DMS 273 (cell line): Measurements from ENCODE around the gene C12orf50.
A peak's percentile ranks its signal among the peaks of the same experiment; 100 is the strongest.
"Not testable (repeated sequence)": the region's sequence is repeated elsewhere in the genome, so short reads cannot be mapped to it uniquely, and the experiment has no call there.

Experiments
- DNase-seq: peaks from one replicate; lab custom pipeline; 2025; ENCODE audit not compliant: unreplicated experiment; lab: John Stamatoyannopoulos, UW

Gene C12orf50, protein sequence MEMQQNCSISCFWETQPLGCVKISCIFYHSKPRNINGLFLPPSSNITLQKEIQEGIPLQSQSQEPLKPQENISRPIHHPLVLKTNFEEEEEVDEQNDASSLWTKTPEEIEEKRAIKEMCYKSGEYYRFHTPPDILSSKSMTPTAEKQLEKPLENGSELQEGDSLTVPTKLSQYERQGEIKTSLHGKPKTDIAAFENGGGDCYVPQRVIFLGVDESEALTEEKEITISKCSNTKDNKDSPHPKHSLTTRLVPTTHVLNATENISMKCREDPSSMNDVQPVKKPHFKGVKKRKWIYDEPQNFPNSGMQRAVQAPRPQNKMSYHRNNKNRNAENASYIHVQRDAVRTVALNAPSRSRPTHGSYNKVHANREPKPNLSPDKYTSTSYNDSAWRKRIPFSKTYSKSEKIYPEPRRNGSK

DNA sequence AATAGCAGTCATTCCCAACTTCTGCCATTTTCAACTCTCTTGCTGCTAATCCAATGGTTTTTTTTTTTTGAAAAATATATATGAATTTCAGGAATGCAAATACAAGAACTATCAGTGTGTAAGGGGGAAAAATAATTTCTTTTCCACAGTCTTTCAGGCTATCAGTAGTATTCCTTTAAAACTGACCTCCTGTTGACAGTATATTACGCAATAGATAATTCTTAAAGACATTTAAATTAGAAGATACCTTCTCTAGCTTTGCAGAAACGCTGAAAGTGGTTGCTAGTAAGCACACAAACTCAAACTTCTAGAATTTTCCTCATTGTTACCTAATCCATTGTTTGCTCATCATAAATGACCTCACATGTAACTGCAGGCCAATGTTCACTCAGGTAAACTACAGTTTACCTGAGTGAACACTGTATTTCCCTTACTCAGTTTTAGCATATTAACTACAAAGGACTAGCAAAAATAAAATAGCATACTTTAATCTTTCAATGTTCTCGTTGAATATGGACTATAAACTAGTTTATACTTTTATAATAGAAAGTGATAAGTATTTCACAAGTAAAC lies at the start of gene C12orf50:
Gene C12orf50 (minus strand): TSS at position 309 of the 573 bp plus-strand sequence. CDS start 2,439 bp downstream, outside the sequence.
- DNase-seq, result no peak

DNA sequence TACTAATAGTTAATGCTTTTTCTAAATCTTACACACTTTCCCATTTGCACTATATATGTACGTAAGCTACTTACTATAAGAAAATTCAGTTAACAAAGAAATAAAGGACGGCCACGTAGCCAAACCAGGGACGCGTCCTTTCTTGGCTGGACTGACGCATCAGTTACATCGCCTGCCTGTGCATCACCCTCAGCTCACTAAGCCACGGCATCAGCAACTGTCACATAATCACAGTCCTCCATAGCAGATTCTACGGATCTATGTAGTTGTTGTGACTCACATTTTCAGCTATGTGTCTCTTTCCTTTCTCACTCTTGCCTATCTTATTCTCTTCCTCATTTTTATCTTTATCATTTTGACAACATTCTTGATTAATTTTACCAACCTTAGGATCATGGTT lies 38.1 kb upstream of the C12orf50 start:
- DNase-seq, result no peak

DNA sequence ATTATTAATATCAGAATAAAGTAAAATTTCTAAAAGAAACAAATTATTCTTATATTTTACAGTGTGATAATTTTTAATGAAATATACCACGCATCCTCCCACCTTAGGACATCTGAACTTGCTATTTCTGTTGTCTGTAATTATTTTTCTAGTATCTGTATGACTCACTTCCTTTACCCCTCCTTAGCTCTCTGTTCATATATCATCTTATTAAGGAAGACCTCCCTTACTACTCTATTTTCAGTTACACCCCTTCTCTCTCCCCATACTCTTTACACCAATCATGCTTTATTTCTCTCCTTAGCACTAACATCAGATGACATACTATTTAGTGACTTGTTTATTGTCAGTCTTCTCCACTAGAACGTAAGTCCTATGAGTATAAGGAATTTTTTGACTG lies 34.2 kb upstream of the C12orf50 start:
- no peak for DNase-seq

DNA sequence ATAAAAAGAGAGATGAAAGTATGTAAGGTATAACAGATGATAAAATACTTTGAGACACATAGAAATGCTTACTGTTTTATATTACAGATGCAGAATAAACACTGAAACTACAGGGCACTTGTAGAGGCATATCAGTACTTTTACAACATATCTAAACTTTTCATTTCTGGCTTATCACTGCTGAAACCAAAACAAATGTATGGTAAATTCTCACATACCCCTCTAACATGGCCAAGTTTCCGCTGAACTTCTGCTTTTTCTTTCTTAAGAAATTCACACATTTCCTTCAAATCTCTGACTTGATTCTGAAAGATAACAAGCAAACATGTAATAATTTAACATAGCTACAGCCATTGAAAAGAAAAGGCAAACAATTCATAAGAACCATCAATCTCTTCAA lies 33.3 kb upstream of the C12orf50 start:
- DNase-seq, result no peak

DNA sequence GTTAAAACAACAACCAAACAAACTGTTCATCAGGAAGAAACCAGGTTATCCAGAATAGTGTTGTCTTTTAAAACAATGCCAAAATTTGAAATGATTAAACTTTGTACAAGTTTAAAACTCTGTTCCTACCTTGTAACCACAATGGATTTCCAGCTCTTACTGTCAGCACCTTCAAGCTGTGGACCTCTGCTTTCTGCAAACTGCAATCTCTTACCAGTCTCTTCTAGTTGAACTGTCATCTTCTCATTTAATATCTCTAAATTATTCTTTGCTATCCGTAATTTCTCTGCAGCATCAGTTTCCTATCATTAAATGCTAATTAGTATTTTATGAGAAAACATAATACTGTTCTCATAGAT lies 29.5 kb upstream of the C12orf50 start:
- DNase-seq, result no peak

DNA sequence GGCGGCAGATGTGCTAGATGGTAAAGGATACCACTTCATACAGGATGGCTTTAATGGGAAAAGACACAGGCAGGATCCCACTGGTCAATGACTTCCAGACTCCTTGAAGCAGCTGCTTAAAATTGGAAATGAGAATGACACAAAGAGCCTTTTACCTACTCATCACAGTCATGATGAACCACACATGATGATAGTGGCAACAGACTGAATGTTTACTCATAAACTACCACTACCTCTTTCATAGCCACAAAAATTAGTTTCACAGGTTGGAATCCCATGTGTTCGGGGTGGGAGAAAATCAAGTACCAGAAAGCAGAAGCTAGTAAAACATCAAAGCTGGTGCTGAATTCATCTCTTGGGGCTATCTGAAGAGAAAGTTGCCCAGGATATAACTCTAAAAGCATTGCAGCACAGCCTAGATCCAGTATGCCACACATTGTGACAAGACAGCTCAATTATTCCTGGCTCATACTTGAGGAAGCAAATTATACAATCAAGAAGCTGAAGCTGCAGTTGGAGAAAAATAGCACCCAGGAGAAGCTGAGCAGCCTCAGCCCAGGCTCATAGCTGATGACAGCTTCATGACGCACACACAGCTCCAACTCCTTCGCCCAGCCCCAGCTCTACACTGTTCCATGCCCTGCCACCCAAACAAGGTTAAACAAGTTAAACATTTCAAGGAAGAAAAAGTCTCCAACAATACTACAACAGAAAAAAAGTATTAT lies 29.0 kb upstream of the C12orf50 start:
- no peak for DNase-seq

DNA sequence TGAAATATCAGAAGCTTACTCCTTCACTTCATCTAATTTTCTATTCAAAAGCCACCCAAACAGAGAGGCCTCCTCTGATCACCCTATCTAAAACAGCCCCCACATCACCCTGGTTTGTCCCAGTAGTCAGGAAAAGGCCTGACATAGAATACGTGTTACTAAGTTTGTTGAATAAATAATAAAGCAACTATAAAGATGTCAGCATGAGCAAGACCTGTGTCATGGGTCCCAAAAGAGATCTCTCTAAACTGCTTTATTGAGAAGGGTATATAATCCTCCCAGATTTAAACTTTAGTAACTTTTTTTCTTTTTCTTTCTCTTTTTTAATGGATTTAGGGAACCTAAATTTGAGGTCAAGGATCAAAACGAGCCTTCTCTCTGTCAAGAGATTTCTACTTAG lies 27.4 kb upstream of the C12orf50 start:
- DNase-seq, result no peak

DNA sequence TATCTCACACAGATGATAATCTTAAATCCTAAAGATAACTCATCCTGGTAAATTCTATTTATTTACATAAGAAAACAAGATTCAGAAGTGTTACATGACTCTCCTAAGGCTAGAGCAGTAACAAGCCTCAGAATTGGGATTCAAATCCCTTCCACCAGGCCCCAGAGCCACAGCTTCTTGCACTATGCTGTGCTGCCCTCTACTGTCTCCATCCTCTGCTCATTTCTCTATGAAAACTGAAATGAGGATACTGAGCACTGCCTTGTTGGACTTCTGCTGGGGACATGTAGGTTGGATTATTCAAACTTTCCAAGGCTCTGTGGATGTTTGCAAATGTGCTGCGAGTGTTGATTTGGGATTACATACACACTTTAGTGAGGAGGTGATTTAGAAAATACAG lies 23.5 kb upstream of the C12orf50 start:
- peak; percentile 61 for DNase-seq

DNA sequence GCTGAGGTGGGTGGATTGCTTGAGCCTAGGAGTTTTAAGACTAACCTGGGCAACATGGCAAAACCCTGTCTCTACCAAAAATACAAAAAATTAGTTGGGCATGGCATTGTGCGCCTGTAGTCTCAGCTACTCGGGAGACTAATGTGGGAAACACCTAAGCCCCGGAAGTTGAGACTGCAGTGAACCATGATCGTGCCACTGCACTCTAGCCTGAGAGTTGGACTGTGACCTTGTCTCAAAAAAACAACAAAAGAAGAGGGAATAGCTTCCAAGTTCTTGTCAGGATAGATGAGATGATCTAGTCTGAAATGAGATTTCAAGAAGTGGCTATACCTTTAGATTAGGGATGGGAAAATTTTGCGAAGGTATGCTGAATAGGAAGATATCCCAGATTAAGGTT lies 14.8 kb upstream of the C12orf50 start:
- DNase-seq, result no peak

DNA sequence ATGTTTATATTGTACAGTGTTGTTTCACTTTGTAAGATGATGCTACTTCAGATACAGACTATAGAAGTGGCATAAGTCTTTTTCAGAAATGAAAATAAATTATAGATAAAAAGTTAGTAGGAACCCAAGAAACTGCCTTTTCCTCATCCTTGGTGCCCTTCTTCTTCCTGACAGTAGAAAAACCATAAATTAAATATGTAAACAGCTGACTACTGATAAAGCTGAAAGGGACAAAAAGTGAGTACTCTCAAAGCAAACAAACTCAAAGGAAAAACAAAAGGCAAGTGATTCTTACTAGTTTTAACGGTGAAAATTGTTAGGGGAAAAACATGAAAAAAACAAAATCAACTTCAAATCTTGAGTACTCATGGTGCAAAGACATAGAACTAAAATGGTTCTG lies 8.6 kb upstream of the C12orf50 start:
- DNase-seq, result no peak

DNA sequence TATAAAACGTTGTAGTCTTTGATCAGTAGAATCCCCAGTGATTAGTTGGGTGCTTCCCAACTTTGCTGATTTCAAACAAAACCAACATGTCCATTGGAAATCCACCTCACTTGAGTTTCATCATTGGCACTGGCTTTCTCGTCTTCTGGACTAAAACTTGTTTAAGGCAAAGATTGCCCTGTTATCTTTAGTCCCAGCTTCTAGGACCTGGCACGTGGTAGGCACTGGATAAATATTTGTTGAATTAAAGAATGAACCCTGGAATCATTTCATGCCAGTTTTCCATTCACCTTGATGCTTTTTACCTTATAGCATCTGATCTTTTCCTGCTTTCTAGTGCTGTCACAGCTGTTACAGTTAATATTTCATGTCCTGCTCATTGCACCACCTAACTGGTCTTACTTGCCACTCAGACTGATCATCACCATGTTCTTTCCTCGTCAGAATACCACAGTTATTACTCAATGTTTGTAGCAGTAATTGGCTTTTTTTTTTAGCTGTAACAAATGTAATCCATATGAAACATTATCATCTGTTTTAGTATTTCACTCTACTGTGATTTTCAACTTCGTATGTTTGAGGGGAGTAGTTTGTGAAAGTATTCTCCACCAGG lies 7.3 kb upstream of the C12orf50 start:
- DNase-seq, result peak; percentile 19

DNA sequence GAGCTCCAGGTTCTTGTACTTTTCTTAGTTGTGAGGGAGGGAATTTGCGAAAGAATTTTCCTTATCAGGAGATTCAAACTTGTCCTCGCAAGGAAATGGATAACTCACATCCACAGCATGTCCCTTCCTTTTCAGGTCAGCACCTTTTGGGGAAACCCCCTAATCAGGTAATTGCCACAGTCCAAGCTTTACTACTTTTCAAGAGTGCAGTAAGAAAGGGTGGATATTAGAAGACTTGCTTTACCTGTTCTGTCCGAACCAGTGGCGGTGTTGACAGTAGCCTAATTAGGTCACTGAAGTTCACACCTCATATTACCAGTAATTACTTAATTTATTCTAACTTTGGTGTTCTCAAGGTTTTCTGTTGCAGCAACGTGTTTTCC lies 6.7 kb upstream of the C12orf50 start:
- DNase-seq, result peak; percentile 25

DNA sequence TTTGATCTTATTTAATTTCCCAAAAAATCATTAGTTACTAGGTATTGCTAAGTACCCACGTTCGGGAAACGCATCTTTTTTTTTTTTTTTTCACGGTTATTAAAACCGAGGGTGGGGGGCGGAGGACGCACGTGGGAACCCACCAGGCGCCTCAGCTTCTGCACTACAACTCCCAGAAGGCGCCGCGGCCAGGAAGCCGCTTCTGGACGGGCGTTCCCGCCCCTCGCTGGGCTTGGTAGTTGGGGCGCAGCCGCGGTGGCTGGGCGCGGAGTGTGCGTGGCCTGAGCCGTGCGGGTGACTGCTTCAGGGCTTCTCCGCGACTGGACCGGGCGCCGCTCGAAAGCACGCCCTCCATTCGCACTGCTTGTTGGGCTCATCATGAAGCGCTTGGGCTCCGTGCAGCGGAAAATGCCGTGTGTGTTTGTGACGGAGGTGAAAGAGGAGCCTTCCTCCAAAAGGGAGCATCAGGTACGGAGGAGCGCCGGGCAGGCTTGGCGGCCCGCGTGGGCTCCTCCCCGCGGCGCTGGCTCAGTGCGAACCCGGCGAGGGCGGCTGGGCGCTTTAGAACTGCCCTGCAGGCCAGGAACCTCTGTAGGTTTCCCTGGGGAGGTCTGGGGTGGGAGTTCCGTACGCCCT lies 6.2 kb upstream of the C12orf50 start:
- DNase-seq, result peak; percentile 94

DNA sequence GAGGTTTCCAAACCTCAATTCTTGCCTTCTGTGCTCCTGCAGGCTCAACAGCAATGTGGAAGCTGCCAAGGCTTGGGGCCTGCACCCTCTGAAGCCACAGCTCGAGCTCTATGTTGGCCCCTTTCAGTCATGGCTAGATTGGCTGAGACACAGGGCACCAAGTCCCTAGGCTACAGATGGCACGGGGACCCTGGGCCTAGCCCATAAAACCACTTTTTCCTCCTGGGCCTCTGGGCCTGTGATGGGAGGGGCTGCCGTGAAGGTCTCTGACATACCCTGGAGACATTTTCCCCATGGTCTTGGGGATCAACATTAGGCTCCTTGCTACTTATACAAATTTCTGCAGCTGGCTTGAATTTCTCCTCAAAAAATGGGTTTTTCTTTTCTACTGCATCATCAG lies 2.0 kb upstream of the C12orf50 start:
- not testable (repeated sequence) for DNase-seq

DNA sequence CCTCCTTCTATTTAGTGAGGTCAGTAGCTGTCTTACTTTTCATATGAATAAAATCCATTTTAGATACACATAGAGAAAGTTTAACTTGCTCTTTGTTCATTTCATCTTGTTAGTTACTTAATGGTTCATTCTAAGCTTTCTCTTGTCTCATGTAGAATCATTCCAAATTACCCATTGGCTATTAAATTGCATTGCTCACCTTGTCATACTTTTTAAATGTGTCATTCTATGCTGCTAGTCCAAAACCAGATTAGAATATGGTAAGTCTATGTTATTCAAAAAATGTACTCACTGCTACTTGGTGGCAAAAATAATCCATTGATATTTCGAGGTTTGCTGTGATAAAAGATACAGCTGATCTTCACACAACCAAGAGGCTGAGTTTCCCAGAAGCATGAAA lies 3.0 kb downstream of the C12orf50 start:
- DNase-seq, result no peak

DNA sequence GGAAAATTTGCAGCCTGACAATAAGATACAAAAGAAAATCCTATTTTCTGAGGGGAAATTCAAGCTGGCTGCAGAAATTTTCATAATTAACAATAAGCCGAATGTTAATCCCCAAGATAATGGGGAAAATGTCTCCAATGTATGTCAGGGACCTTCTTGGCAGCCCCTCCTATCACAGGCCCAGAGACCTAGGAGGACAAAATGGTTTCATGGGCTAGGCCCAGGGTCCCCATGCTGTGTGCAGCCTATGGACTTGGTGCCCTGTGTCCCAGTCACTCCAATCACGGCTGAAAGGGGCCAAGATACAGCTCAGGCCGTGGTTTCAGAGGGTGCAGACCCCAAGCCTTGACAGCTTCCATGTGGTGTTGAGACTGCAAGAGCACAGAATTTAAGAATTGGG lies 11.2 kb downstream of the C12orf50 start:
- no peak for DNase-seq

DNA sequence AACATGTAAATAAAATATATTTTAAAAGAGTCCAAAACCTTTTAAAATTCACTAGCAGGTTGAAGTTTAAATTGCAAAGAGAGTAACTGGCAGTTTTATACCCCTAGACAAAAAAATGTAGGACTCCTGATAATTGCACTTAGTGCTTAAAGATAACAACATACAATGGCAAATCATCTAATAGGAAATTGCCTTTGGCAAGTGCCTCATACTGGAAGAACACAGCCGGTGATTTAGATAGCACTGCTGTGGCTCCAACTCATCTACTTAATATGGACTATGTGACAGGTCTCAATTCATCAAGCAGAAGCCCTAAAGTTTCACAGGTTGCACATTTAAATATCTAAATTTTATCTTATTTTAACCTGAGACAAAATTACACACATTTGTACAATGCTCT lies 13.4 kb downstream of the C12orf50 start:
- no peak for DNase-seq

DNA sequence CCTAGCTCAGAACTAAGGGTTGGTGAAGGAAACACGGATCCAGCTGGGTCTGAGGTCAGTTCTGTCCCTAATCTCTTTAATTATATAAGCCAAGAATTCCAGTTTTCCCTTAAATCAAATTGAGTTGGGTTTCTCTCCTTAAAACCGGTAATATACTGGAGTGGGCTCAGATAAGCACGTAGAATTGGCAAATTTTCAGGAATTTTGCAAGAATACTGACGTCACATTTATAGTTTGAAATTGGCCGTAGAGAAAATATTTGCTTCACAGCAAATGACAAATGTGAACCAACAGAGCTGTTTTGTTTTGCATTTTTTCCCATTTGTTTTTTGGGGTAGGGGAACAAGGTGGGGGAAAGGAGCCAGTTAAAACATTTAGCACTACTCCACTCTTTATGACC lies 17.4 kb downstream of the C12orf50 start:
- no peak for DNase-seq

DNA sequence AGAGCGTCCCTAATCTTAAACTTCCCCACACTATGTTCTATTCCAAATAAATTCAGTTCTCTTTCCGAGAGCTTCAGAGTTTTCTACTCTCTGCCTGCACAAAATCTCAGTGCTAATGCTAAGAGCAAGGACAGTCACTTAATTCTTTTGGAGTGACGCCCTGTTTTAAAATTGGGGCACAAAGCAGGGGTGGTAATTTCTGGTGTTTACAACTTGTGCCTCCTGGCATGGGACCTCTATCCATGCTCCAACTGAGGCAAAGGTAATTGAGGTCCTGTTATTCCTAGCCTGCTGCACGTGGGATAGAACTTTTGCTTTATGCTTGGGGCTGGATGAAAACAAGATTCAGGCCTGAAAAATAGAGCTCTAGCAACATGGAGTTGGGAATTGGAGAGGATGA lies 22.9 kb downstream of the C12orf50 start:
- DNase-seq, result no peak

DNA sequence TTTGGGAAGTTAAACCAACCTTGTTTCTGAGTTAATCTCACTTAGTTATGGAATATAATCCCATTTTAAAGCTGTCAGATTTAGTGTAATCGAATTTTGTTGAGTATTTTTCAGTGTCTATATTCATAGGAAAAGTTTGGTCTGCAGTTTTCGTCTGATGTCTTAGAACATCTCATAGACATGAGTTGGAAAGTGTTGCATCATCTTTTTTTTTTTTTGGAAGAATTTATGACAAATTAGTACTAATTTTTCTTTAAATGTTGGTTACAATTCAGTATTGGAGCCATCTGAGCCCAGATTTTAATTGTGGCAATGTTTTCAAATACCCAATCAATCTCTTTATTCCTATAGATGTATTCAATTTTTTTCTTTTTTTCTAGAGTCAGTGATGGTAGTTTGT lies 27.9 kb downstream of the C12orf50 start:
- DNase-seq, result no peak

DNA sequence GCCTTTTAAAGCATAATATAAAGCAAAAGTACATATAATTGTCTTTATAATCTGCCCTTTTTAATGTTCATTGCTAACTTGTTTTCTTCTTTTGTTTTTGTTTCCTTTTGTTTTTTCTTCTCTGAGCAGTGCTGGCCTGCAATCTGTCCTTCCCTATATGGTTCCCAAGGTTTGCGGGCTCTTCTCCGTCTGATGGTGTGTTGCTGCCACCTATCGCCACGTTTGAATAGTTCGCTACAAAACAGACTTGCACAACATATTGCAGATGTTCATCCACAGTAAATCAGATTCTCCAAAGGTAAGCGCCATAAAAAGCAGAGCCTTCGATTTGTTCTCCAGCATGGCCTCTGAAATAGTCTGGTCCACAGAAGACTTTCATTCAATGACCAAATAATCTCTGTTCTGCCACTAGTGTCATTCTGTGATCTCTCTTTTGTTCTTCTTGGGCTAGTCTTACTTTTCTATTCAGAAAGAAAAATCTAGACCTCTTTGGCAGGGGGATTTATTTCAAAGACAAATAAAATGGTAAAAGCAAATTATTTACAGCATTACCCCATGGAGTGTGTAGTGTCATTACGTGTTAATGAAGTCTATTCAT lies 33.5 kb downstream of the C12orf50 start:
- DNase-seq, result peak; percentile 79
